ENCODE data around the gene ZNF618.
"Not testable (repeated sequence)": the region's sequence is repeated elsewhere in the genome, so short reads cannot be mapped to it uniquely, and the experiment has no call there.

ZNF618 gene

GRCh38 chr9:114029311-114030170 is 153.4 kb downstream of the ZNF618 start:
- FAIRE-seq, result no peak

- FAIRE-seq, result no peak
Observed at GRCh38 chr9:114030364-114030763, 154.3 kb downstream of the ZNF618 start.

GRCh38 chr9:114031037-114031630 is 155.0 kb downstream of the ZNF618 start:
- no peak for FAIRE-seq

GRCh38 chr9:114031948-114032840 is 156.1 kb downstream of the ZNF618 start:
- no peak for FAIRE-seq

GRCh38 chr9:114033397-114034103 is 157.4 kb downstream of the ZNF618 start:
- FAIRE-seq, result no peak

GRCh38 chr9:114034196-114034595 is 158.1 kb downstream of the ZNF618 start:
- no peak for FAIRE-seq

- no peak for FAIRE-seq
Observed at GRCh38 chr9:114034661-114035062, 158.6 kb downstream of the ZNF618 start.

- no peak for FAIRE-seq
Observed at GRCh38 chr9:114035221-114035844, 159.2 kb downstream of the ZNF618 start.

- FAIRE-seq, result no peak
Observed at GRCh38 chr9:114035845-114036801, 160.0 kb downstream of the ZNF618 start.

- FAIRE-seq, result no peak
Observed at GRCh38 chr9:114037249-114037648, 161.1 kb downstream of the ZNF618 start.

- FAIRE-seq, result no peak
Observed at GRCh38 chr9:114037961-114038723, 162.0 kb downstream of the ZNF618 start.

- FAIRE-seq, result no peak
Observed at GRCh38 chr9:114038724-114039313, 162.7 kb downstream of the ZNF618 start.

GRCh38 chr9:114039484-114039883 is 163.4 kb downstream of the ZNF618 start:
- FAIRE-seq, result no peak

GRCh38 chr9:114043660-114044059 is 167.6 kb downstream of the ZNF618 start:
- not testable (repeated sequence) for FAIRE-seq

- FAIRE-seq, result no peak
Observed at GRCh38 chr9:114046237-114046755, 170.2 kb downstream of the ZNF618 start.

GRCh38 chr9:114046875-114047274 is 170.8 kb downstream of the ZNF618 start:
- no peak for FAIRE-seq

GRCh38 chr9:114047717-114048116 is 171.6 kb downstream of the ZNF618 start:
- FAIRE-seq, result no peak

- no peak for FAIRE-seq
Observed at GRCh38 chr9:114048533-114049415, 172.7 kb downstream of the ZNF618 start.
